GM10266 (cell line): ENCODE measurements around the gene LURAP1L.
A peak's percentile ranks its signal among the peaks of the same experiment; 100 is the strongest.

Experiments
- DNase-seq: peaks from one replicate; pipeline ENCODE4 v3.0.0; 2012; ENCODE audit errors: extremely low spot score
- CTCF ChIP-seq: IDR thresholded peaks from 2 replicates; pipeline ENCODE4 v1.5.1; 2012; ENCODE audit warnings: mild to moderate bottlenecking, low read depth; ENCODE audit not compliant: control insufficient read depth, insufficient read depth; ENCODE audit errors: missing control alignments

The LURAP1L gene

DNA sequence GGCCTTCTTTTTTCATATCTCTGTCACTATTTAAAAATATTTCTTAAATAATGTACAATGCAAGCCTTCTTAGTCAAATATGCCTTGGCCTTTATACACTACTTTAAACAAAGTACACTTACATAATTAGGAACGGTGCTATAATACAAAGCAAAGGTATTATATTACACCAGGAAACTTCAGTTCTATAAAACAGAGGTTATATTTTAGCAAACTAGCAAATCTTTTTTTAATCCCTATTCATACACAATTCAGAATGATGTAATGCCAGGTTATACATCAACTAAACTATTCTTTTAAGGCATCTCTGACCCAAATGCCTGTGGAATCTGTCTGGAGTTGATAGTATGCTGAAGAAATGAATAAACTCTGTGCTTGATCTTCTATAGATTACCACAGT lies 10.7 kb upstream of the LURAP1L start:
- no peak for DNase-seq
- TF ChIP-seq CTCF, result no peak

- no peak for DNase-seq
- no peak for TF ChIP-seq CTCF
These were observed 9.6 kb upstream of the LURAP1L start for GRCh38 chr9:12765088-12765798.

DNA sequence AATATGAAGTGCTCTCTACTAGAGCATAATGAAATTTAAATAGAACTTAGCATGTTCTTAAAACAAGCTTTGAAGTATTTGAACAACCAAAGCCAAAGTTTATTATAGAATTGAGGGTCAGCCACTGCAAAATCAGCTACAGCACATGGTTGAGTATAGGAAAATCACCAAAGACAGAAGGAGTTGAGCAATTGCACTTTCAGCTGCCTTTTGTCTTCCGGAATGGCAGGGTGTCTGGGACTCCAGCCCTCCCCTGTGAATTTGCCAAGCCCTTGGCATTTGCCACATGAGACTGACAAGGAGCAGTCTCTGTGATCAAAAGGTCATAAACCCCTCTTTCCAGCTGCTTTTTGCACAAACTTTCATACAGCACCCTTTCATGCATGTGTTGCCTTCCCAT lies 8.5 kb upstream of the LURAP1L start:
- DNase-seq, result no peak
- TF ChIP-seq CTCF, result no peak

GRCh38 chr9:12770261-12770660 lies 4.6 kb upstream of the LURAP1L start:
- no peak for DNase-seq
- TF ChIP-seq CTCF, result no peak

DNA sequence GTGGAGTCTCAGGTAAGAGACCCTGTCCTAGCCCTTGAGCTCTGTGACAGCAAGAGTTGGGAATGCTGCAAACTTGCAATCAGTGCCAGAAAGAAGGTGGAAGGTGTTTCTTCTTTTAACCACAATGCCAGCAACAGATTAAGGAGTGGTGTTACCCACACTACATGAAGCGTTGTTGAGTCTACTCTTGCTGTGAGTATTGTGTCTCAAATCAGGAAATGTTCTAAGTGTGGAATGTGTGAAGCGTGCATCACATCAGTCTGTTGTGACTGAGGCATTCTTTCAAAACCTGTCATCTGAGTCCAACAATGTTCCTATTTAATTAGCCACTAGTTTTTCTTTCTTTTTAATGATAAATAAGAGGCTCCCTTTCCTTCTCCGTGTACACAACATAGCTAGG lies 2.9 kb upstream of the LURAP1L start:
- TF ChIP-seq CTCF, result no peak
- DNase-seq, result no peak

GRCh38 chr9:12773562-12773961 lies 1.3 kb upstream of the LURAP1L start:
- DNase-seq, result no peak
- no peak for TF ChIP-seq CTCF

DNA sequence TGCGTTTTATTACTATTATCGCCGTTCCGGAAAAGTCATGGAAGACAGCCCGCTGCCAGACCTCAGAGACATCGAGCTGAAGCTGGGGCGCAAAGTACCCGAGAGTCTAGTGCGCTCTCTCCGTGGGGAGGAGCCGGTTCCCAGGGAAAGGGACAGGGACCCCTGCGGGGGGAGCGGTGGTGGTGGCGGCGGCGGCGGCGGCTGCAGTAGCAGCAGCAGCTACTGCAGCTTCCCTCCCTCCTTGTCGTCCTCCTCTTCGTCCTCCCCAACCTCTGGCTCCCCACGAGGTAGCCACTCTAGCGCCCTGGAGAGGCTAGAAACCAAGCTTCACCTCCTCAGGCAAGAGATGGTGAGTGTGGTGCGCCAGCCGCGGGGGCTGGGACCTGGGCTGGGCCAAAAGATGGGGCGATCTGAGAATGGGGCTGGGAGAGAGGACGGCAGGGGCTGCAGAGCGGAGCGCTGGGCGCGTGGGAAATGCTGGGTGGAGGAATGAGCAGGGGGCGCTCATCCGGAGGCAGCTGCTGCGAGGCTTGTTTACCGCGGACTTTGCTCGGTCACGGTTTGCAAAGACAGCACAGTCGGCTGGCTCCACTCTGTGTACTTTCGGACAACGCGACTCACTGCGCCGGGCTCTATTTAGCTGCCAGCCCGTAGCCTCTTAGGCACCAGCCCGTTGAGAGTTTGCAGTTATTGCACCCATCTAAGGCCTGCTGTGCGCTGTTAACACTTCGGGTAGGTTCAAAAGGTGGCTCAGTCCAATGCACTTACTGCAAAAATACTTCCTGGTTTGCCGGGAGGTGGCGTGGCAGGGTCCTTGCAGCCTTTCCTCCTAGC lies 1.1 kb downstream of the LURAP1L start:
- peak; percentile 44 for TF ChIP-seq CTCF
- peak; percentile 58 for DNase-seq
